ENCODE results near the gene DBNDD2.

GRCh38 chr20:45366631-45367030 lies 41.5 kb upstream of the DBNDD2 start:
- TF ChIP-seq CTCF (IDR thresholded peaks at IDR 0.05; ENCODE audit: low read length) (no peak), EZH2 (IDR thresholded peaks at IDR 0.05; ENCODE audit: borderline replicate concordance, low read length) (no peak)

Data from OCI-LY1 (cell line).